ENCODE results near the gene TBC1D14. TPM values are rescaled to one million over a fixed set of nuclear protein-coding genes. Genes with fewer than 3 reads are reported as not detected.
A peak's percentile ranks its signal among the peaks of the same experiment; 100 is the strongest.

The TBC1D14 gene
- total RNA-seq, 1 experiment from 2014 or later: 50.2 TPM

- H3K79me1 ChIP-seq (ENCODE audit: insufficient read depth, low read depth, low read length, poor library complexity, severe bottlenecking): no peaks in the 10 kb centered on the region
- no peaks in the 10 kb centered on the region for H4K20me1 ChIP-seq (ENCODE audit: control insufficient read depth, insufficient read depth, insufficient read length)
Measured at GRCh38 chr4:6956434-6957147, 47.0 kb downstream of the TBC1D14 start.

More at GRCh38 chr4:6956434-6957147, 47.0 kb downstream of the TBC1D14 start:
- no peaks in the 10 kb centered on the region for H3K27me3 ChIP-seq (ENCODE audit: insufficient read depth, low read length)
- H3K4me1 ChIP-seq (ENCODE audit: insufficient read depth, low read length): peaks cover 1% of the 10 kb centered on the region; the same call in 1 of the 2 replicates
- no peak overlapping the region for H3K23ac ChIP-seq (ENCODE audit: insufficient read length, low read depth, low read length)
- no peak overlapping the region for H4K91ac ChIP-seq (ENCODE audit: insufficient read length, low read depth, low read length)
- no peak overlapping the region for H3K14ac ChIP-seq (ENCODE audit: insufficient read depth, low read length)
- no peak for DNase-seq
- Mint-ChIP-seq H3K36me3 (ENCODE audit: insufficient read depth in 1 of 3, low read depth in 3 of 3) (no peaks in the 10 kb centered on the region), H3K27me3 (ENCODE audit: low read depth) (no peaks in the 10 kb centered on the region; the same call in 1 of the 2 replicates), H3K4me1 (peaks cover 63 to 76% of the 10 kb centered on the region in 2 experiments), H3K9me3 (no peaks in the 10 kb centered on the region), H3K27ac (peak overlapping the region in 2 of 3 experiments; percentile 49 to 92; a peak in 3 of 7 replicates), H3K4me3 (no peak overlapping the region)
- no peak overlapping the region for H2BK20ac ChIP-seq (ENCODE audit: low read depth, low read length, poor library complexity, severe bottlenecking)
- no CpG with 5 or more reads among the region's 24 CpGs for WGBS (ENCODE audit: extremely low coverage, insufficient read length, low lambda C conversion rate)
- H2BK15ac ChIP-seq (ENCODE audit: low read depth, low read length): no peak overlapping the region
- H3K9me3 ChIP-seq (ENCODE audit: control insufficient read depth, low read depth, low read length): no peaks in the 10 kb centered on the region
- no peak overlapping the region for H2BK120ac ChIP-seq (ENCODE audit: low read depth, low read length, poor library complexity, severe bottlenecking)
- no peak overlapping the region for H3K56ac ChIP-seq (ENCODE audit: insufficient read length, low read depth, low read length)
- no peak for TF ChIP-seq CTCF (conservative IDR thresholded peaks at IDR 0.05)
- no peaks in the 10 kb centered on the region; the same call in 1 of the 2 replicates for H3K79me2 ChIP-seq (ENCODE audit: insufficient read depth, low read length)
- H2AK5ac ChIP-seq (ENCODE audit: insufficient read length, low read length): no peak overlapping the region
- no peak overlapping the region for H3K4me2 ChIP-seq (ENCODE audit: insufficient read depth, insufficient read length, low read length)
- H4K8ac ChIP-seq (replicated peaks; ENCODE audit: insufficient read length, low read depth, low read length): no peak overlapping the region
- no peak overlapping the region for H2BK12ac ChIP-seq (ENCODE audit: insufficient read length, low read depth, low read length)
- H3K18ac ChIP-seq (ENCODE audit: insufficient read length, low read depth, low read length): no peak overlapping the region
- no peak overlapping the region for H2BK5ac ChIP-seq (ENCODE audit: insufficient read length, low read length)
- no peak overlapping the region for H3K9ac ChIP-seq (ENCODE audit: extremely low read depth, insufficient read length, low read length)
- no peak overlapping the region for H3K27ac ChIP-seq (ENCODE audit: insufficient read length, low read depth, low read length)
- no peak overlapping the region for H4K5ac ChIP-seq (ENCODE audit: insufficient read length, low read depth, low read length)
- no peak overlapping the region for H2AFZ ChIP-seq (ENCODE audit: low read length)
- peaks cover 5% of the 10 kb centered on the region for H3K23me2 ChIP-seq (ENCODE audit: insufficient read length, low read depth, low read length, poor library complexity, severe bottlenecking)
- no peak overlapping the region for H3T11ph ChIP-seq (ENCODE audit: low read length)
- H3K4ac ChIP-seq (ENCODE audit: low read depth, low read length): no peak overlapping the region
